Ovary (tissue), 9 donors: ENCODE measurements around the gene MS4A4A. TPM values are rescaled to one million over a fixed set of nuclear protein-coding genes. Genes with fewer than 3 reads are reported as not detected.
A peak's percentile ranks its signal among the peaks of the same experiment; 100 is the strongest.

Experiments
- DNase-seq, 5 donors: peaks; one replicate each; pipeline ENCODE4 v3.0.0-alpha.2; 2019 to 2020
- H3K27ac ChIP-seq, 2 donors: fragments of 200-600 bp; one replicate each; pipeline versions ENCODE4 v1.5.1 to v1.8.0; 2019 to 2022
- H3K27me3 ChIP-seq: fragments of 200-600 bp; one replicate; pipeline ENCODE4 v1.8.0; 2022
- H3K36me3 ChIP-seq: fragments of 200-600 bp; sonication (generic); one replicate; pipeline ENCODE4 v1.5.1; 2019
- H3K4me1 ChIP-seq: one replicate; pipeline ENCODE4 v1.8.1; 2013; ENCODE audit warnings: mild to moderate bottlenecking, moderate library complexity; ENCODE audit not compliant: insufficient read depth
- H3K4me3 ChIP-seq: fragments of 200-600 bp; sonication (generic); one replicate; pipeline ENCODE4 v1.5.1; 2017
- H3K9me3 ChIP-seq, 2 donors: fragments of 200-600 bp in 1 of 2; sonication (generic) in 1 of 2; one replicate each; pipeline versions ENCODE4 v1.5.1 to v1.8.1; 2013 to 2019; ENCODE audit warnings: mild to moderate bottlenecking in 1 of 2, moderate library complexity in 1 of 2
- EP300 ChIP-seq: sonication (generic); formaldehyde crosslinking; IDR thresholded peaks from one replicate; pipeline ENCODE4 v1.6.1; 2017; ENCODE audit warnings: antibody characterized with exemption
- POLR2A ChIP-seq: fragments of 450-650 bp; IDR thresholded peaks from one replicate; pipeline ENCODE4 v1.6.1; 2017; ENCODE audit warnings: antibody characterized with exemption, mild to moderate bottlenecking, moderate library complexity
- WGBS, 3 donors: extraction: QIAGEN DNeasy Blood & Tissue Kit in 1 of 3; methylation state at CpG; one replicate each; pipeline versions ENCODE4 v1.1.5 to v1.1.7; 2013 to 2017; 5-methylcytosine and 5-hydroxymethylcytosine counted together
- intact Hi-C, 4 donors: fragments of 100-400 bp; cut with DNase I; formaldehyde crosslinking; loops; one replicate each; pipeline versions ENCODE4 v1.11.0 to v1.15.1; 2022 to 2023
- polyA plus RNA-seq, 2 donors: library from polyadenylated mRNA; stranded (reverse); fragments of 200-250 nt in 1 of 2; fragments of 350-450 nt in 1 of 2; fragmentation: Illumina TruSeq in 1 of 2; extraction: RNeasy Lipid Tissue Mini Kit (QIAGEN cat#74804) in 1 of 2; gene quantifications; one replicate each; pipeline ENCODE4 v1.2.3, GENCODE V29; 2013 to 2014
- total RNA-seq, 7 donors: library from RNA; depleted of rRNA in 2 of 7; stranded (reverse); fragments of >200 nt in 2 of 7; fragmentation: NEBNext Ultra II Directional in 3 of 7; extraction: Animal tissue kit (Norgen Biotek cat#: 25700) in 3 of 7; gene quantifications; one replicate each; pipeline versions ENCODE4 v1.1.0 to v1.2.4, GENCODE V29; 2016 to 2023
- TF ChIP-seq, protein P1 (sequence below), 3 donors: fragments of 450-650 bp in 2 of 3; fragments of 200-600 bp in 1 of 3; IDR thresholded peaks; one replicate each; pipeline versions ENCODE4 v1.5.1 to v1.8.0; 2016 to 2022; ENCODE audit warnings: antibody characterized with exemption in 3 of 3, mild to moderate bottlenecking in 1 of 3
- donor health status: DM: no; HTN: no; CAD: no; lungs with moderate emphysema.
- donor health status: DM: no; HTN: no; CAD: no.
- donor health status: Bipolar disorder and iron deficiency.
- donor health status: DM: yes; HTN: yes; CAD: no.
- donor health status: DM: no; HTN: no; CAD: no.
- donor health status: DM: yes; HTN: yes; CAD: no.

The MS4A4A gene
- total and polyA plus RNA-seq, 9 donors: 3.8 to 46.4 (median 10.9) TPM

DNA sequence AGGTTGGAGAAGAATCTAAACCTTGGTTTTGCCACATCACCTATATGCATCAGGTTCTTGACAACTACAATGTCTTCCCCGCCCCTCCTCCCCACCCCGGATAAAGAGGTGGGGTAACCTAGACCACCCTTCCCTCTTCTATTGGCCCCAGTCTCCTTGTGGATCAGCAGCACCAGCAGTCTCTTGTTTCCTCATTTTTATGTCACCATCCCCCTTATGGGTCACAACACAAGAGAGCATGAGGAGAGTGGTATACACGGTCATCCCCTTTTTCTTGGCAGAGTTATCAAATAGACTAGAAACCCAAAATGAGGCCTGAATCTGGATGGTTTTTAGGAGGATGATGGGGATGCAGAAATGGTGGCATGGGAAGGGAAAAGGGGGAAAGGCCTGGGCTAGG, 38.7 kb upstream of the MS4A4A start:
- no peaks in the 10 kb centered on the region for H3K9me3 ChIP-seq
- H3K27me3 ChIP-seq: no peaks in the 10 kb centered on the region
- no peak overlapping the region for H3K27ac ChIP-seq
- no peaks in the 10 kb centered on the region for H3K4me1 ChIP-seq
- WGBS, 3 donors: 84 to 94% (median 90%) methylated on average over 3 of the region's 3 CpGs
- no peaks in the 10 kb centered on the region for H3K36me3 ChIP-seq
- DNase-seq: no peak
- TF ChIP-seq, protein P1, sequence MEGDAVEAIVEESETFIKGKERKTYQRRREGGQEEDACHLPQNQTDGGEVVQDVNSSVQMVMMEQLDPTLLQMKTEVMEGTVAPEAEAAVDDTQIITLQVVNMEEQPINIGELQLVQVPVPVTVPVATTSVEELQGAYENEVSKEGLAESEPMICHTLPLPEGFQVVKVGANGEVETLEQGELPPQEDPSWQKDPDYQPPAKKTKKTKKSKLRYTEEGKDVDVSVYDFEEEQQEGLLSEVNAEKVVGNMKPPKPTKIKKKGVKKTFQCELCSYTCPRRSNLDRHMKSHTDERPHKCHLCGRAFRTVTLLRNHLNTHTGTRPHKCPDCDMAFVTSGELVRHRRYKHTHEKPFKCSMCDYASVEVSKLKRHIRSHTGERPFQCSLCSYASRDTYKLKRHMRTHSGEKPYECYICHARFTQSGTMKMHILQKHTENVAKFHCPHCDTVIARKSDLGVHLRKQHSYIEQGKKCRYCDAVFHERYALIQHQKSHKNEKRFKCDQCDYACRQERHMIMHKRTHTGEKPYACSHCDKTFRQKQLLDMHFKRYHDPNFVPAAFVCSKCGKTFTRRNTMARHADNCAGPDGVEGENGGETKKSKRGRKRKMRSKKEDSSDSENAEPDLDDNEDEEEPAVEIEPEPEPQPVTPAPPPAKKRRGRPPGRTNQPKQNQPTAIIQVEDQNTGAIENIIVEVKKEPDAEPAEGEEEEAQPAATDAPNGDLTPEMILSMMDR (IDR thresholded peaks at IDR 0.05): no peak
- TF ChIP-seq POLR2A: no peak
- intact Hi-C loops: no loop called here
- H3K4me3 ChIP-seq: no peak overlapping the region

DNA sequence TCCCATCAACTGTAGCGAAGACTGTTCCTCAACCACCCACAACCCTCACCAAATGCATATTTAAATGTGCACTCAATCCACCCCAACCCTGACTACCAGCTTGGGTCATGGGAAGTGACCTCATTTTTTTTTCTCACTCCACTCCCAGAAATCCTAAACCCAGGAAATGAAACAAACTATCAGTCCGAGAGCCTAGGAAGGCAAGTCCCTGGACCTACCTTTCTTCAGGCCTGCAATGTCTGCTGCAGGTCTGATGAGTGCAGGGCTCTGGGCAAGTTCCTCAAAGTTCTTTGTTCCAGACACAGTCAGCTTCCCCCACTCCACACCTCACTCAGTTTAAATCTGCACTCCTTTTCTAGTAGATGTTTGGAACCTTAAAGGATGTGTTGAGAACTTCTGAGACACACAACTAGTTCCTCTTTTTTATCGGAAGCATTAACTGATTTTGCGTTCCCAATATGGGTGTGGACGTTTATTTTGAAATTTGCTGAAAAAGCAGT, 37.7 kb upstream of the MS4A4A start, which contains the start of gene MS4A4E:
MS4A4E (minus strand) TSS at position 398 of the 500 bp plus-strand sequence. CDS start 13,082 bp downstream, outside the sequence.
- Histone ChIP-seq H3K4me1 (no peaks in the 10 kb centered on the region), H3K27me3 (no peaks in the 10 kb centered on the region), H3K9me3 (no peaks in the 10 kb centered on the region), H3K27ac (no peak within 1 kb of the TSS), H3K4me3 (no peak within 1 kb of the TSS), H3K36me3 (no peaks in the 10 kb centered on the region)
- DNase-seq: no peak
- WGBS, 3 donors: 84 to 92% (median 91%) methylated on average over 5 of the region's 5 CpGs
- TF ChIP-seq POLR2A (no peak), EP300 (no peak)
- TF ChIP-seq, protein P1 (IDR thresholded peaks at IDR 0.05): no peak
- intact Hi-C loops: no loop called here

DNA sequence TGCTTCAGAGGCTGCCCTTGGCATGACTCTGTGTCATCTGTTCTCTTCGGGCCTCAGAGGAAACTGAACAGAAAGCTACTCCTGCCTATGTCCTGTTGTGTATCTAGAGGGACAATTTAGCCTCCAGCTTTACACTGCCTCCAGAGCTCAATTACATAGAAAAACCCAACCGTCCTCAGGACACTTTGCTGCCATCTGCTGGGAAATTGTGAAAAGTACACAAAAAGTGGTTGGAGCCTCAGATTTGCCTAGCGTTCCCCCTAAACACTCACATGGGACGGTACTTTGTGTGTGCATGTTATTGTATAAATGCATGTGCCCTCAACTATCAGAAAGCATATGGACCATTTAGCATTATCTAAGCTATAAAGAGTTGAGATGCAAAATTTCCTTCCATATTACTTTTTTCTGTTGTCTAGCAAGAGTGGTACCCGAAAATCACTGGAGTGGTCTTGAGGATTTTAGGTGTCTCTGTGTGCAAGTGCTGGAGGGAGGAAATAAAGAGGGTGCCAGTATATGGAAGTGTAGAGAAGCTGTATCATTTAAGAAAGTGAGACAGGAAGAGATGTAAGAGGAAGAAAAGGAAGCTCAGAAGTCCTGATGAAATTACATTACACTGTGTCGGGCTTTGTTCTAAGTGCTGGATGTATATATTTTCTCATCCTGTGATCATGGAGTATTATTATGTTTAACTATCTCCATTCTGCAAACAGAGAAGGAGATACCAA, 28.8 kb upstream of the MS4A4A start:
- Histone ChIP-seq H3K36me3 (no peaks in the 10 kb centered on the region), H3K27ac (no peak overlapping the region), H3K27me3 (no peaks in the 10 kb centered on the region), H3K4me3 (no peak overlapping the region), H3K9me3 (no peaks in the 10 kb centered on the region), H3K4me1 (peaks cover 6% of the 10 kb centered on the region)
- TF ChIP-seq, protein P1 (IDR thresholded peaks at IDR 0.05): peak; percentile 17 to 57 (median 25)
- no peak for TF ChIP-seq EP300
- WGBS, 3 donors: 37 to 41% (median 40%) methylated on average over 6 of the region's 6 CpGs
- DNase-seq: no peak
- intact Hi-C loops: no loop called here

DNA sequence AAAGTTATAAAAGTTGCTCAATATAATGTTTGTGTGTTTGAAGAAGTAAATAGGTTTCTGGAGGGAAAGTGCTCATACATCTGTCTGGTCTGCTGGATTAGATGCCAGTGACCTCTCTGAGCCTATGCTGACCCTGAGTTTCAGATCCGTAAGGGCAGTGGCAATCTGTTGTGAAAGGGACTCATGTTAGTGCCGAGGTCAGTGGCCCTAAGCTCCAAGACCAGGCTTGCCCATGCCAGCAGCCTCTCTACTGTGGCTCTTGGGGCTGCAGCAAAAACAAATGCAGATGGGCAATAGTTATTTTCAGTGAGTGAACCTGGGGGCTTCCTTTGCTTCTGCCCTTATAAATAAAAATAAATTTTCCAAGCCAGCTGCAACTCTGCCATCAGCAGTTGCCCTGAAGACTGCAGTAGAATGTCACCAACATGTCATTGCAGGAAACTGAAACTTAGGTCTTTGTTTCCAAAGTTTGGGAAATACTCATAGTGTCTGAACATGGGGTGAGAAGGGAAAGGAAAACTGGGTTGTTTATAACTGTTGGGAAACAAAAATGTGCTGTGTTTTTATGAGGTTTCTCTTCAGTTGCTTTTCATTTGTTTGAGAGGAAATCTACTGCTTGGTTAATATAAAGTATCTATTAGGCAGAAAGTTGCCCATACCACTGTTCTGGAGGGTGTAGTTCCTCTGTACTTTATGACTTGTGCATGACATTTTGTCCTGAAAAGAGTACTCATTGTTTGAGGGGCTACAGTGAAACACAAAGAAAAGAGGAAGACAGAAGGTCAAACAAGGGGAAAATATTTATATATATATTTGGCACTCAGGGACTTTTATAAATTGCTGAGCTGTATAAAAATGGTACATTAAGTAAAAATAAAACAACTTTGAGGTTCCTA, 28.0 kb upstream of the MS4A4A start:
- TF ChIP-seq EP300 (no peak), POLR2A (no peak)
- TF ChIP-seq, protein P1 (IDR thresholded peaks at IDR 0.05): no peak

More for the DNA sequence above, 28.0 kb upstream of the MS4A4A start:
- H3K4me1 ChIP-seq: peaks cover 6% of the 10 kb centered on the region
- H3K36me3 ChIP-seq: no peaks in the 10 kb centered on the region
- no peak overlapping the region for H3K4me3 ChIP-seq
- intact Hi-C loops: no loop called here
- H3K27ac ChIP-seq: no peak overlapping the region
- 56 to 70% (median 57%) methylated on average over 2 of the region's 2 CpGs for WGBS, 3 donors
- DNase-seq: no peak
- H3K27me3 ChIP-seq: no peaks in the 10 kb centered on the region
- H3K9me3 ChIP-seq: no peaks in the 10 kb centered on the region
